HEK293 (cell line): Measurements from ENCODE around the gene LPP.

Experiments used
- CTCF ChIA-PET: fragments of 350-600 bp; formaldehyde crosslinking; extraction: SDS; loops from one replicate; lab custom pipeline; 2021; ENCODE audit warnings: antibody characterized with exemption; lab: Yijun Ruan, JAX
- POLR2A ChIA-PET: fragments of 300-600 bp; formaldehyde crosslinking; extraction: SDS; loops from one replicate; lab custom pipeline; 2020; ENCODE audit warnings: antibody characterized with exemption, inconsistent platforms; lab: Yijun Ruan, JAX
- H3K27ac ChIP-seq: fragments of 200-500 bp; sonication (Bioruptor generic); 2 replicates; pipeline ENCODE4 v1.5.1; 2014; ENCODE audit warnings: low read depth, low read length, control low read depth, inconsistent platforms; ENCODE audit errors: extremely low read depth
- H3K36me3 ChIP-seq, 2 experiments: fragments of 200-500 bp in 1 of 2; sonication (Bioruptor generic) in 1 of 2; 1 replicate in 1 of 2; 2 replicates in 1 of 2; pipeline ENCODE4 v1.5.1; 2014 to 2017; ENCODE audit warnings: inconsistent platforms in 2 of 2, low read length in 2 of 2; ENCODE audit not compliant: control insufficient read depth in 2 of 2, insufficient read depth in 1 of 2
- H3K4me1 ChIP-seq: fragments of 200-500 bp; sonication (Bioruptor generic); 2 replicates; pipeline ENCODE4 v1.5.1; 2014; ENCODE audit warnings: mild to moderate bottlenecking, low read length, inconsistent platforms; ENCODE audit not compliant: control insufficient read depth, insufficient read depth
- H3K4me3 ChIP-seq: 2 replicates; pipeline ENCODE4 v1.5.1; 2011; ENCODE audit warnings: low read depth, mild to moderate bottlenecking, control low read depth, low read length, moderate library complexity
- H3K9me3 ChIP-seq: fragments of 200-500 bp; sonication (Bioruptor generic); 2 replicates; pipeline ENCODE4 v1.5.1; 2014; ENCODE audit warnings: low read depth, low read length, inconsistent platforms; ENCODE audit not compliant: control insufficient read depth, insufficient read depth
- FEZF1 ChIP-seq: fragments of 450-650 bp; formaldehyde crosslinking; IDR thresholded peaks from 2 replicates; pipeline ENCODE4 v1.5.1; 2016; ENCODE audit warnings: missing biosample characterization, missing genetic modification characterization
- SCRT1 ChIP-seq: fragments of 450-650 bp; formaldehyde crosslinking; IDR thresholded peaks from 2 replicates; pipeline ENCODE4 v1.5.1; 2016; ENCODE audit warnings: missing biosample characterization, missing genetic modification characterization, borderline replicate concordance
- WT1 ChIP-seq: fragments of 450-650 bp; formaldehyde crosslinking; IDR thresholded peaks from 2 replicates; pipeline ENCODE4 v1.5.1; 2016; ENCODE audit warnings: missing biosample characterization, missing genetic modification characterization
- ZBTB8A ChIP-seq: fragments of 450-650 bp; formaldehyde crosslinking; IDR thresholded peaks from 2 replicates; pipeline ENCODE4 v1.5.1; 2016; ENCODE audit warnings: missing biosample characterization, missing genetic modification characterization
- ZFHX2 ChIP-seq: fragments of 450-650 bp; formaldehyde crosslinking; conservative IDR thresholded peaks from 2 replicates; pipeline ENCODE4 v1.5.1; 2016; ENCODE audit warnings: missing biosample characterization, missing genetic modification characterization
- ZFP3 ChIP-seq: fragments of 450-650 bp; formaldehyde crosslinking; IDR thresholded peaks from 2 replicates; pipeline ENCODE4 v1.5.1; 2016; ENCODE audit warnings: low read depth, missing biosample characterization, missing genetic modification characterization
- ZFP69B ChIP-seq: fragments of 450-650 bp; formaldehyde crosslinking; IDR thresholded peaks from 2 replicates; pipeline ENCODE4 v1.5.1; 2016; ENCODE audit warnings: missing biosample characterization, missing genetic modification characterization
- ZNF138 ChIP-seq: fragments of 450-650 bp; formaldehyde crosslinking; IDR thresholded peaks from 2 replicates; pipeline ENCODE4 v1.5.1; 2016; ENCODE audit warnings: missing biosample characterization, missing genetic modification characterization, borderline replicate concordance
- ZNF404 ChIP-seq: fragments of 450-650 bp; formaldehyde crosslinking; IDR thresholded peaks from 2 replicates; pipeline ENCODE4 v1.5.1; 2017; ENCODE audit warnings: missing biosample characterization, missing genetic modification characterization
- ZNF423 ChIP-seq: fragments of 450-650 bp; formaldehyde crosslinking; IDR thresholded peaks from 2 replicates; pipeline ENCODE4 v1.5.1; 2016; ENCODE audit warnings: missing biosample characterization, missing genetic modification characterization
- ZNF624 ChIP-seq: fragments of 450-650 bp; formaldehyde crosslinking; IDR thresholded peaks from 2 replicates; pipeline ENCODE4 v1.5.1; 2017; ENCODE audit warnings: missing biosample characterization, missing genetic modification characterization
- ZNF677 ChIP-seq: fragments of 450-650 bp; IDR thresholded peaks from 2 replicates; pipeline ENCODE4 v1.5.0; 2018; ENCODE audit warnings: missing biosample characterization, mild to moderate bottlenecking, missing genetic modification characterization, moderate library complexity
- ZNF76 ChIP-seq: fragments of 450-650 bp; formaldehyde crosslinking; IDR thresholded peaks from 2 replicates; pipeline ENCODE4; 2016; ENCODE audit warnings: low read depth, missing biosample characterization, missing genetic modification characterization, borderline replicate concordance
- ZXDB ChIP-seq: fragments of 450-650 bp; formaldehyde crosslinking; IDR thresholded peaks from 2 replicates; pipeline ENCODE4 v1.5.1; 2016; ENCODE audit warnings: missing biosample characterization, missing genetic modification characterization
- TF ChIP-seq, protein P1 (sequence below): fragments of 450-650 bp; formaldehyde crosslinking; IDR thresholded peaks from 2 replicates; pipeline ENCODE4 v1.5.1; 2016; ENCODE audit warnings: missing biosample characterization, missing genetic modification characterization
- TF ChIP-seq, protein P2 (sequence below): fragments of 450-650 bp; formaldehyde crosslinking; IDR thresholded peaks from 2 replicates; pipeline ENCODE4 v1.5.1; 2016; ENCODE audit warnings: missing biosample characterization, missing genetic modification characterization
- TF ChIP-seq, protein P3 (sequence below): fragments of 450-650 bp; formaldehyde crosslinking; IDR thresholded peaks from 2 replicates; pipeline ENCODE4 v1.5.1; 2016; ENCODE audit warnings: missing biosample characterization, missing genetic modification characterization, borderline replicate concordance
- TF ChIP-seq, protein P4 (sequence below): fragments of 450-650 bp; formaldehyde crosslinking; IDR thresholded peaks from 2 replicates; pipeline ENCODE4 v1.5.1; 2016; ENCODE audit warnings: missing biosample characterization, missing genetic modification characterization

LPP gene

DNA sequence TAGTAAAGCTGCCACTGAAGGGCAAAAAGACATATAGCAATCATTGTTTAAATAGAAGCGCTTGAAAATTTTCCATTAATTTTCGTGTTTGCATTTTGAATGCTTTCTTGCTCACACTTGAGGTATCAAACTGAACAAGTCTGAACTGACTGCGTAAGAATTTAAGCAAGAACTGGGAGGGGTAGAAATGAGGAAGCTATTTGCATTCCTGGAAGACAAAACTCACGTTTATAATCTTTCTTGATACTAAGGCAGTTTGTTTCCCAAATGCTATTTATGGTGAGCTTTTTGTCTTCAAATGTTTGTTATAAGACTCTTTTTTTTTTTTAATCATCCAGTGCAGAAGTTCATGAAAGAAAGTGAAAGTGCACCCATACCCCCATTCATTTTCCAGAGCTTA, 518.0 kb downstream of the LPP start:
- no peaks in the 10 kb centered on the region for H3K4me1 ChIP-seq
- CTCF ChIA-PET: interaction anchor here (0.7 kb wide), 1 partner anchor 932 kb away, joined by 3 read pairs; no protein-coding TSS in a partner anchor
- no peak overlapping the region for H3K4me3 ChIP-seq
- POLR2A ChIA-PET: no interaction called here
- H3K36me3 ChIP-seq: no peaks in the 10 kb centered on the region
- H3K27ac ChIP-seq: no peak overlapping the region
- H3K9me3 ChIP-seq: no peaks in the 10 kb centered on the region
- TF ChIP-seq, protein P1, sequence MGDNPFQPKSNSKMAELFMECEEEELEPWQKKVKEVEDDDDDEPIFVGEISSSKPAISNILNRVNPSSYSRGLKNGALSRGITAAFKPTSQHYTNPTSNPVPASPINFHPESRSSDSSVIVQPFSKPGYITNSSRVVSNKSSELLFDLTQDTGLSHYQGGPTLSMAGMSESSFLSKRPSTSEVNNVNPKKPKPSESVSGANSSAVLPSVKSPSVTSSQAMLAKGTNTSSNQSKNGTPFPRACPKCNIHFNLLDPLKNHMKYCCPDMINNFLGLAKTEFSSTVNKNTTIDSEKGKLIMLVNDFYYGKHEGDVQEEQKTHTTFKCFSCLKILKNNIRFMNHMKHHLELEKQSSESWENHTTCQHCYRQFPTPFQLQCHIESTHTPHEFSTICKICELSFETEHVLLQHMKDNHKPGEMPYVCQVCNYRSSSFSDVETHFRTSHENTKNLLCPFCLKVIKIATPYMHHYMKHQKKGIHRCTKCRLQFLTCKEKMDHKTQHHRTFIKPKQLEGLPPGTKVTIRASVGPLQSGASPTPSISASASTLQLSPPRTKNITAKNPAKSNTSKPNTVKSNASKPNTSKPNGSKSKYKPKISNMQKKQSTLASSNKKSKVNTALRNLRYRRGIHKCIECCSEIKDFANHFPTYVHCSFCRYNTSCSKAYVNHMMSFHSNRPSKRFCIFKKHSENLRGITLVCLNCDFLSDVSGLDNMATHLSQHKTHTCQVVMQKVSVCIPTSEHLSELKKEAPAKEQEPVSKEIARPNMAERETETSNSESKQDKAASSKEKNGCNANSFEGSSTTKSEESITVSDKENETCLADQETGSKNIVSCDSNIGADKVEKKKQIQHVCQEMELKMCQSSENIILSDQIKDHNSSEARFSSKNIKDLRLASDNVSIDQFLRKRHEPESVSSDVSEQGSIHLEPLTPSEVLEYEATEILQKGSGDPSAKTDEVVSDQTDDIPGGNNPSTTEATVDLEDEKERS: no peak
- TF ChIP-seq SCRT1 (tag by site-specific recombination): no peak
- TF ChIP-seq ZXDB (tag by site-specific recombination): no peak
- TF ChIP-seq ZFP3 (tag by site-specific recombination): no peak
- TF ChIP-seq ZNF138 (tag by site-specific recombination): no peak
- no peak for TF ChIP-seq ZNF76 (tag by site-specific recombination)
- no peak for TF ChIP-seq WT1 (tag by site-specific recombination)
- TF ChIP-seq FEZF1 (tag by site-specific recombination): no peak
- TF ChIP-seq, all 188 proteins: peak for 0

DNA sequence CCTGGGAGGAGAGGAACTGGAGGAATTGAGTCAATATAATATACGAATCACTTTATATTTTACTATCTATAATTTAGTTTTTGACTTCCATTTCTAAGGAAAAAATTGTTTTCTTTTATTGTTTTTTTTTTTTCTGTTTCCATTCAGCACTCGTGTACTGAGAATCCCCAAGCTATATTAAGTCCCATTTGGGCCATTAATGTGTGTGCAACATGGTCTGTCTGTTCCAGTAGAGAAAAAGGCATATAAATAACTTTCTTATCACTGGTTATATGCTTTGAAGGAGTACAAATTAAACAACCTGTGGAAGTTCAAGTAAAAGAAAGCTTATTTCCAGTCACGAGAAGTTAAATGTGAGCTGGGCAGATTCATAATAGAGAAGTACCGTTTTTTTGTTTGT, 518.9 kb downstream of the LPP start:
- no peak overlapping the region for H3K27ac ChIP-seq
- H3K9me3 ChIP-seq: no peaks in the 10 kb centered on the region
- POLR2A ChIA-PET: no interaction called here
- no peak for TF ChIP-seq ZNF423 (tag by site-specific recombination)
- H3K4me1 ChIP-seq: no peaks in the 10 kb centered on the region
- no peak overlapping the region for H3K4me3 ChIP-seq
- CTCF ChIA-PET: interaction anchor here (0.7 to 1.6 kb wide), 2 partner anchors 44 to 283 kb away, joined by 3 to 5 read pairs; no protein-coding TSS in a partner anchor
- no peaks in the 10 kb centered on the region for H3K36me3 ChIP-seq

DNA sequence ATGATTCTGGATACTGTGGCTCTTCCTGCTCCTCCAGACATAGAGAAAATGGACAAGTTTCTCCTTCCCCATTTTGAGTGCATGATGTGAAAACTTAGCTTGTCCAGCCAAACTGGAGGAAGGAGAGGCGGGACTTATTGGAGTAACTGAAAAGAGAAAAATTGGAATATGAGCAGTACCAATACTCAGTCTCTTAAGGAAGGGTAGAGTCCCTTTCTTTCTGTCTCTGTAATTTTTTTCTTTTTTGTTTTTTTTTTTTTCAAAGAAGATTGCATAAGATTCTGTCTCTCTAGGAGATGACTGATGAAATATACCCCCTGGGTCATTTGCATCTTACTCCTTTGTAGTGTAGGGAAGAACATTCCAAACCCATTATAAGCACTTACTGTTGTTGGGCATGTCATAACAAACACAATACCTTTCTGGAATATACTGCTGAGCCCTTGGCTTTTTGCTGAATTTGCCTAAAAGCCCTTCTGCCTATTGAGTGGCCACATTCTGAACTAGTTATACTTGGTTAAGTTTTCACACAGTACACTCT, 519.8 kb downstream of the LPP start:
- TF ChIP-seq ZFP69B (no peak), ZNF624 (tag by site-specific recombination) (no peak), ZNF423 (tag by site-specific recombination) (no peak), ZNF404 (tag by site-specific recombination) (no peak), ZNF677 (no peak), ZBTB8A (tag by site-specific recombination) (no peak), ZFHX2 (tag by site-specific recombination) (no peak)
- TF ChIP-seq, protein P2, sequence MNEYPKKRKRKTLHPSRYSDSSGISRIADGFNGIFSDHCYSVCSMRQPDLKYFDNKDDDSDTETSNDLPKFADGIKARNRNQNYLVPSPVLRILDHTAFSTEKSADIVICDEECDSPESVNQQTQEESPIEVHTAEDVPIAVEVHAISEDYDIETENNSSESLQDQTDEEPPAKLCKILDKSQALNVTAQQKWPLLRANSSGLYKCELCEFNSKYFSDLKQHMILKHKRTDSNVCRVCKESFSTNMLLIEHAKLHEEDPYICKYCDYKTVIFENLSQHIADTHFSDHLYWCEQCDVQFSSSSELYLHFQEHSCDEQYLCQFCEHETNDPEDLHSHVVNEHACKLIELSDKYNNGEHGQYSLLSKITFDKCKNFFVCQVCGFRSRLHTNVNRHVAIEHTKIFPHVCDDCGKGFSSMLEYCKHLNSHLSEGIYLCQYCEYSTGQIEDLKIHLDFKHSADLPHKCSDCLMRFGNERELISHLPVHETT (tag by site-specific recombination): no peak
- TF ChIP-seq, protein P3, sequence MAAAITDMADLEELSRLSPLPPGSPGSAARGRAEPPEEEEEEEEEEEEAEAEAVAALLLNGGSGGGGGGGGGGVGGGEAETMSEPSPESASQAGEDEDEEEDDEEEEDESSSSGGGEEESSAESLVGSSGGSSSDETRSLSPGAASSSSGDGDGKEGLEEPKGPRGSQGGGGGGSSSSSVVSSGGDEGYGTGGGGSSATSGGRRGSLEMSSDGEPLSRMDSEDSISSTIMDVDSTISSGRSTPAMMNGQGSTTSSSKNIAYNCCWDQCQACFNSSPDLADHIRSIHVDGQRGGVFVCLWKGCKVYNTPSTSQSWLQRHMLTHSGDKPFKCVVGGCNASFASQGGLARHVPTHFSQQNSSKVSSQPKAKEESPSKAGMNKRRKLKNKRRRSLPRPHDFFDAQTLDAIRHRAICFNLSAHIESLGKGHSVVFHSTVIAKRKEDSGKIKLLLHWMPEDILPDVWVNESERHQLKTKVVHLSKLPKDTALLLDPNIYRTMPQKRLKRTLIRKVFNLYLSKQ (tag by site-specific recombination): no peak
- TF ChIP-seq, protein P4, sequence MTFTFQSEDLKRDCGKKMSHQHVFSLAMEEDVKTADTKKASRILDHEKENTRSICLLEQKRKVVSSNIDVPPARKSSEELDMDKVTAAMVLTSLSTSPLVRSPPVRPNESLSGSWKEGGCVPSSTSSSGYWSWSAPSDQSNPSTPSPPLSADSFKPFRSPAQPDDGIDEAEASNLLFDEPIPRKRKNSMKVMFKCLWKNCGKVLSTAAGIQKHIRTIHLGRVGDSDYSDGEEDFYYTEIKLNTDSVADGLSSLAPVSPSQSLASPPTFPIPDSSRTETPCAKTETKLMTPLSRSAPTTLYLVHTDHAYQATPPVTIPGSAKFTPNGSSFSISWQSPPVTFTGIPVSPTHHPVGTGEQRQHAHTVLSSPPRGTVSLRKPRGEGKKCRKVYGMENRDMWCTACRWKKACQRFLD (tag by site-specific recombination): no peak
- POLR2A ChIA-PET: no interaction called here
- Histone ChIP-seq H3K4me1 (no peaks in the 10 kb centered on the region), H3K36me3 (no peaks in the 10 kb centered on the region), H3K27ac (no peak overlapping the region), H3K4me3 (no peak overlapping the region), H3K9me3 (no peaks in the 10 kb centered on the region)
- CTCF ChIA-PET: interaction anchor here (0.7 to 1.6 kb wide), 2 partner anchors 45 to 282 kb away, joined by 3 to 5 read pairs; no protein-coding TSS in a partner anchor
